Airway epithelial cell (primary cell): ENCODE measurements around the gene OR4N2. TPM values are rescaled to one million over a fixed set of nuclear protein-coding genes. Genes with fewer than 3 reads are reported as not detected.

Experiments used
- total RNA-seq: library from RNA; depleted of rRNA; stranded (reverse); fragments of >200 nt; gene quantifications from 2 replicates; pipeline ENCODE4 v1.2.3, GENCODE V29; 2015

OR4N2 gene
- total RNA-seq, result not detected in 2 replicates

GRCh38 chr14:19803470-19803869 is at the start of gene OR4N2:
TSS of gene OR4N2 (plus strand) at chr14:19803770. CDS start at chr14:19827449, 23,679 bp downstream.

GRCh38 chr14:19773204-19773603 is 30.4 kb upstream of the OR4N2 start, which contains the start of gene OR4M1:
TSS of gene OR4M1 (plus strand) at chr14:19773504. CDS start at chr14:19780323, 6,819 bp downstream.

DNA sequence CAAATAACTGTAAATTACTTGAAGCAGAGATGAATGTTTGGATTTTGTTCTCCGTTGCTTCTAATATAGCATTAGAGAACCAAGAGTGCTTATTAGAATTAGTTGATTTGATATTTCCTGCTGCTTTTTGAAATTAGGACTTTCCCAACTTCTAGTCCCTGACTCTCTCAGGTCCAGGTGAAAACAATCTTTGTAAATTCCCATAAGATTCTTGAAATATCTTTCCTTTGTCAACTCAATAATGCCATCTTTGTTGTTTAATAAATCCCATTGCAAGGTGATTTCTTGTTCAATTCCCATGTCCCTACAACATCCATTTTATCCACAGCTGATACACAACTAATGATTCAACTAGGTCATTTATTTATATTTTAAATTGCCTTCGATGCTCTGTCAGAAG is 71.3 kb downstream of the OR4N2 start, which contains the start of gene OR4K2:
Gene OR4K2 (plus strand): TSS at position 301 of the 400 bp plus-strand sequence. CDS start 1,126 bp downstream, outside the sequence.

Other genes with a start within 250 kb of the OR4N2 start
- gene OR11H2, start 89.9 kb upstream of the OR4N2 start, total RNA-seq, result not detected in 2 replicates
- not detected in 2 replicates for gene OR4Q3, start 60.2 kb upstream of the OR4N2 start, total RNA-seq
- not detected in 2 replicates for gene OR4M1, start 30.3 kb upstream of the OR4N2 start, total RNA-seq
- gene OR4K2, start 71.4 kb downstream of the OR4N2 start, total RNA-seq, result not detected in 2 replicates
- gene OR4K5, start 116.8 kb downstream of the OR4N2 start, total RNA-seq, result not detected in 2 replicates
- gene OR4K1, start 127.1 kb downstream of the OR4N2 start, total RNA-seq, result not detected in 2 replicates
- not detected in 2 replicates for gene OR4K15, start 171.8 kb downstream of the OR4N2 start, total RNA-seq
- not detected in 2 replicates for gene OR4Q2, start 198.4 kb downstream of the OR4N2 start, total RNA-seq
- gene OR4K14, start 215.5 kb downstream of the OR4N2 start, total RNA-seq, result not detected in 2 replicates
- gene OR4K13, start 232.3 kb downstream of the OR4N2 start, total RNA-seq, result not detected in 2 replicates